GM12878 (cell line): Measurements from ENCODE around the gene SECTM1. TPM values are rescaled to one million over a fixed set of nuclear protein-coding genes. Genes with fewer than 3 reads are reported as not detected.

ENCODE experiments used
- ATF3 ChIP-seq: IDR thresholded peaks from 2 replicates; pipeline ENCODE4 v1.6.1; 2011; ENCODE audit warnings: low read depth, mild to moderate bottlenecking, low read length, moderate library complexity, borderline replicate concordance; ENCODE audit errors: extremely low read depth
- ESRRA ChIP-seq: IDR thresholded peaks from 2 replicates; pipeline ENCODE4 v1.6.1; 2012; ENCODE audit warnings: mild to moderate bottlenecking, low read length, improper control_type of control experiment
- EZH2 ChIP-seq: IDR thresholded peaks from 2 replicates; pipeline ENCODE4 v1.6.1; 2012; ENCODE audit warnings: low read depth, mild to moderate bottlenecking, control low read depth, inconsistent platforms, low read length, borderline replicate concordance; ENCODE audit not compliant: control insufficient read depth
- IKZF1 ChIP-seq: fragments of 450-650 bp; conservative IDR thresholded peaks from 2 replicates; pipeline ENCODE4 v1.6.1; 2017; ENCODE audit warnings: antibody characterized with exemption, mild to moderate bottlenecking
- JUNB ChIP-seq: IDR thresholded peaks from 2 replicates; pipeline ENCODE4 v1.6.1; 2016; ENCODE audit warnings: antibody characterized with exemption, mild to moderate bottlenecking
- MAX ChIP-seq: IDR thresholded peaks from 2 replicates; pipeline ENCODE4 v1.6.1; 2012; ENCODE audit warnings: low read depth, low read length, improper control_type of control experiment
- MEF2A ChIP-seq: IDR thresholded peaks from 2 replicates; pipeline ENCODE4 v1.6.1; 2011; ENCODE audit warnings: low read depth, mild to moderate bottlenecking, low read length, moderate library complexity; ENCODE audit not compliant: insufficient read depth
- MEF2B ChIP-seq: fragments of 450-650 bp; IDR thresholded peaks from 2 replicates; pipeline ENCODE4 v1.6.1; 2018; ENCODE audit warnings: mild to moderate bottlenecking, moderate library complexity; ENCODE audit not compliant: partially characterized antibody, poor library complexity, severe bottlenecking
- MTA2 ChIP-seq: fragments of 450-650 bp; IDR thresholded peaks from 2 replicates; pipeline ENCODE4 v1.6.1; 2016; ENCODE audit warnings: low read depth, mild to moderate bottlenecking, moderate library complexity
- NFXL1 ChIP-seq: fragments of 450-650 bp; IDR thresholded peaks from 2 replicates; pipeline ENCODE4 v1.6.1; 2017; ENCODE audit warnings: antibody characterized with exemption, mild to moderate bottlenecking, borderline replicate concordance
- NKRF ChIP-seq: fragments of 450-650 bp; conservative IDR thresholded peaks from 2 replicates; pipeline ENCODE4 v1.6.1; 2017; ENCODE audit warnings: mild to moderate bottlenecking, moderate library complexity
- NRF1 ChIP-seq: conservative IDR thresholded peaks from 2 replicates; pipeline ENCODE4 v1.6.1; 2011; ENCODE audit warnings: mild to moderate bottlenecking, low read depth, low read length, improper control_type of control experiment
- PRDM15 ChIP-seq: fragments of 450-650 bp; formaldehyde crosslinking; IDR thresholded peaks from 2 replicates; pipeline ENCODE4 v1.4.0; 2020; ENCODE audit warnings: mild to moderate bottlenecking, moderate library complexity
- RAD51 ChIP-seq: fragments of 450-650 bp; IDR thresholded peaks from 2 replicates; pipeline ENCODE4 v1.6.1; 2016; ENCODE audit warnings: moderate library complexity, mild to moderate bottlenecking, inconsistent platforms
- RELB ChIP-seq: fragments of 450-650 bp; IDR thresholded peaks from 2 replicates; pipeline ENCODE4 v1.6.1; 2017; ENCODE audit warnings: low read depth, mild to moderate bottlenecking, moderate library complexity
- YY1 ChIP-seq: IDR thresholded peaks from 2 replicates; pipeline ENCODE4 v1.6.1; 2011; ENCODE audit warnings: low read depth, mild to moderate bottlenecking, low read length
- polyA plus RNA-seq, 11 experiments: library from polyadenylated mRNA; depleted of rRNA in 4 of 11; unstranded in 6 of 11; stranded (reverse) in 5 of 11; fragments of >200 nt; fragmentation: Nextera tagmentation in 4 of 11; fragmentation: Illumina TruSeq in 1 of 11; extraction: Ambion mirVana in 4 of 11; extraction: Trizol in 1 of 11; gene quantifications; 1 replicate in 1 of 11; 2 replicates in 10 of 11; pipeline versions ENCODE4 v1.2.1 to v1.2.3, GENCODE V29; 2011 to 2016; ENCODE audit warnings: inconsistent platforms in 2 of 11, missing spikeins in 2 of 11, low read depth in 1 of 11
- total RNA-seq, 4 experiments: library from RNA; depleted of rRNA in 3 of 4; stranded (reverse); fragments of >200 nt in 3 of 4; fragmentation: Illumina TruSeq in 1 of 4; extraction: Trizol in 1 of 4; gene quantifications; 2 replicates each; pipeline versions ENCODE4 v1.2.1 to v1.2.3, GENCODE V29; 2013 to 2021

Gene SECTM1
- total and polyA plus RNA-seq, 10 of the 15 experiments (the other 5 are each of a cell fraction or from before 2014, with no cell fraction given), result 0.10 to 0.13 (median 0.12) TPM; not detected in 7

GRCh38 chr17:82298538-82299421 lies 34.8 kb downstream of the SECTM1 start (continued):
- TF ChIP-seq NKRF, result no peak
- no peak for TF ChIP-seq MEF2A
- TF ChIP-seq NRF1, result no peak
- TF ChIP-seq MTA2, result no peak
- no peak for TF ChIP-seq JUNB
- TF ChIP-seq RAD51, result no peak
- no peak for TF ChIP-seq NFXL1
- TF ChIP-seq PRDM15, result no peak
- TF ChIP-seq ATF3, result no peak
- TF ChIP-seq EZH2, result no peak
- TF ChIP-seq RELB, result no peak
- 0 out of 2 replicates have a peak, but pooled peaks have one; percentile 5 for TF ChIP-seq MAX
- TF ChIP-seq MEF2B, result no peak
- peak; percentile 56; the same call in 1 of the 2 replicates for TF ChIP-seq IKZF1
- no peak for TF ChIP-seq ESRRA
- no peak for TF ChIP-seq YY1
